ENCODE measurements around the gene CASP12. TPM values are rescaled to one million over a fixed set of nuclear protein-coding genes. Genes with fewer than 3 reads are reported as not detected.

Gene CASP12
- total and polyA plus RNA-seq, 2 experiments from 2014 or later = 0.15 TPM; not detected in 1

DNA sequence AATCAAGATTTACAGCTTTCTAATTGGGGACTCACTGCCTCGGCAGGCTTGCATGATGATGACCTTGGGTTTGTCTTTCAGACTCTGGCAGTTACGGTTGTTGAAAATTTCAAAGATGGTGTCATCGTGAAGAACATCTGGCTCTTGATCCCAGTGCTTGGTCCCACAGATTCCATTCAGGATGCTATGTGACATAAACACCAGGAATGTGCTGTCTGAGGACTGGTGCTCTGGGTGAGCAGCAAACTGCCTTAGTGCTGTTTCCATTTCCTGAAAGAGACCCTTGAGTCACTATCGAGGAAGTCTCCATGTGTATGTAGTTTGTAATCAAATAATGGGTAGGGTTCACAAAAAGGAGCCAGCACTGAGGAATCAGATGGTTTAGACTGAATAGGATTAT lies 7.1 kb downstream of the CASP12 start:
- H3K4me3 ChIP-seq = no peak overlapping the region
- no peak for DNase-seq (ENCODE audit: low read depth in 1 of 2, low spot score in 1 of 2)
- TF ChIP-seq CTCF (IDR thresholded peaks at IDR 0.05; ENCODE audit: low read depth, low read length) = no peak
- no peaks in the 10 kb centered on the region for H3K27me3 ChIP-seq
- no peaks in the 10 kb centered on the region for H3K4me1 ChIP-seq (ENCODE audit: low read depth)
- no peaks in the 10 kb centered on the region for H3K36me3 ChIP-seq
- H3K9me3 ChIP-seq (ENCODE audit: low read depth) = no peaks in the 10 kb centered on the region
- H3K27ac ChIP-seq = no peak overlapping the region

DNA sequence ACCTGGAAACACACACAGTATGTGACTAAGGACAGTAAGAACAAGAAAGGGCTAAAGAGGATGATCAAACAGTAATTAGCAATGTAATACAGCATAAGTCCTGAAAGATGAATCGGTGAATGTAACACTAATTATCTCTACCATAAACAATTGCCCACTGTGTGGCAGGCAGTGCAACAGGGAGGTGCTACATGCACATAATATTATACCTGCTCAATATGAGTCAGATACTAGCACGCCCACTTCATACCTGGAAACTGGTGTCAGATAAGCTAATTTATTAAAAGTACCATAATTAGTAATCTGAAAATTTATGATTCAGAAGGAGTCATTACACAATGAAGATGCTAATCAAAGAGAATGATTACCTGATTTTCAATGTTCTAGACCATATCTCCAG lies 14.9 kb downstream of the CASP12 start:
- TF ChIP-seq CTCF (IDR thresholded peaks at IDR 0.05; ENCODE audit: low read depth, low read length) = no peak
- no peak for DNase-seq (ENCODE audit: low read depth in 1 of 2, low spot score in 1 of 2)
- H3K9me3 ChIP-seq (ENCODE audit: low read depth) = no peaks in the 10 kb centered on the region

GRCh38 chr11:104881117-104881794 lies 17.0 kb downstream of the CASP12 start:
- H3K4me3 ChIP-seq = no peak overlapping the region
- no peak for TF ChIP-seq CTCF (IDR thresholded peaks at IDR 0.05; ENCODE audit: low read depth, low read length)
- no peak overlapping the region for H3K27ac ChIP-seq
- no peaks in the 10 kb centered on the region for H3K36me3 ChIP-seq
- no peaks in the 10 kb centered on the region for H3K4me1 ChIP-seq (ENCODE audit: low read depth)
- H3K27me3 ChIP-seq = no peaks in the 10 kb centered on the region
- no peaks in the 10 kb centered on the region for H3K9me3 ChIP-seq (ENCODE audit: low read depth)
- DNase-seq (ENCODE audit: low read depth in 1 of 2, low spot score in 1 of 2) = no peak

More for the DNA sequence above, 14.9 kb downstream of the CASP12 start:
- Histone ChIP-seq H3K4me1 (ENCODE audit: low read depth) (no peaks in the 10 kb centered on the region), H3K27me3 (no peaks in the 10 kb centered on the region), H3K36me3 (no peaks in the 10 kb centered on the region), H3K4me3 (no peak overlapping the region), H3K27ac (no peak overlapping the region)

GRCh38 chr11:104879514-104880190 lies 18.6 kb downstream of the CASP12 start:
- no peak overlapping the region for H3K27ac ChIP-seq
- no peak overlapping the region for H3K4me3 ChIP-seq
- no peaks in the 10 kb centered on the region for H3K27me3 ChIP-seq
- no peaks in the 10 kb centered on the region for H3K4me1 ChIP-seq (ENCODE audit: low read depth)
- no peak for DNase-seq (ENCODE audit: low read depth in 1 of 2, low spot score in 1 of 2)
- no peak for TF ChIP-seq CTCF (IDR thresholded peaks at IDR 0.05; ENCODE audit: low read depth, low read length)
- H3K36me3 ChIP-seq = no peaks in the 10 kb centered on the region
- no peaks in the 10 kb centered on the region for H3K9me3 ChIP-seq (ENCODE audit: low read depth)

DNA sequence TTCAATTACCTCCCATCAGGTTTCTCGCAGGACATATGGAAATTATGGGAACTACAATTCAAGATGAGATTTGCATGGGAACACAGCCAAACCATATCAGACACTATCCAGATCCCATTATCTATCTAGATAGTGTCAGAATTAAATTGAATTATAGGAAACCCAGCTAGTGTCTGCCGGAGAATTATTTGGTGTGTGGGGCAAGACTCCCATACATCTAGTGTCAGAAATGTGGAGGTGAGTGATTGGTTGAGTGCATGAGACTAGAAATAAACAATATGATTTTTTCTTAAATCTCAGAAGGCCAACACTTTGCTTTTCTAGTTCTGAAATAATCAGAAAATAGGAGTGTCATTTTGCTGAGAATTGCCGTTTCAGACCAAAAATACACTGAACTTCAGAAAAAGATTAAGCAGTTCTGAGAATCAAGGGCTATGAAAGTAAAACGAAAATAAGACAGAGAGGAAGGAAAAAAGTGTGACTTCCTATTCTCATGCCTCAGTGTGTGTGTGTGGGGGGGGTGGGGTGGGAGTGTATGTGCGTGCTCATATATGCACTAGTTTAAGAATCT lies 21.3 kb downstream of the CASP12 start:
- no peak for TF ChIP-seq CTCF (IDR thresholded peaks at IDR 0.05; ENCODE audit: low read depth, low read length)
- Histone ChIP-seq H3K27ac (no peak overlapping the region), H3K9me3 (ENCODE audit: low read depth) (no peaks in the 10 kb centered on the region), H3K4me1 (ENCODE audit: low read depth) (no peaks in the 10 kb centered on the region), H3K36me3 (no peaks in the 10 kb centered on the region), H3K4me3 (no peak overlapping the region), H3K27me3 (no peaks in the 10 kb centered on the region)
- no peak for DNase-seq (ENCODE audit: low read depth in 1 of 2, low spot score in 1 of 2)

Data from cardiac muscle cell (in vitro differentiated cells and primary cell).